Tibial nerve (tissue), 4 donors: ENCODE measurements around the gene SPRN. TPM values are rescaled to one million over a fixed set of nuclear protein-coding genes. Genes with fewer than 3 reads are reported as not detected.

Experiments
- DNase-seq, 2 donors: peaks; one replicate each; pipeline ENCODE4 v3.0.0-alpha.2; 2019; ENCODE audit warnings: low spot score in 2 of 2
- H3K27ac ChIP-seq, 4 donors: fragments of 200-600 bp; sonication (generic) in 3 of 4; one replicate each; pipeline ENCODE4 v1.5.1; 2017 to 2019; ENCODE audit warnings: mild to moderate bottlenecking in 1 of 4
- H3K27me3 ChIP-seq, 2 donors: fragments of 200-600 bp; sonication (generic) in 1 of 2; one replicate each; pipeline versions ENCODE4 v1.5.1 to v1.6.0; 2017 to 2019
- H3K36me3 ChIP-seq, 3 donors: fragments of 200-600 bp; sonication (generic); one replicate each; pipeline ENCODE4 v1.5.1; 2018 to 2019
- H3K4me1 ChIP-seq, 4 donors: fragments of 200-600 bp; sonication (generic) in 3 of 4; one replicate each; pipeline ENCODE4 v1.5.1; 2017 to 2019
- H3K4me3 ChIP-seq, 4 donors: fragments of 200-600 bp; sonication (generic) in 3 of 4; one replicate each; pipeline ENCODE4 v1.5.1; 2017 to 2019; ENCODE audit warnings: mild to moderate bottlenecking in 1 of 4, moderate library complexity in 1 of 4
- H3K9me3 ChIP-seq, 4 donors: fragments of 200-600 bp; sonication (generic) in 3 of 4; one replicate each; pipeline ENCODE4 v1.5.1; 2017 to 2019
- CTCF ChIP-seq, 5 experiments: fragments of 200-600 bp in 3 of 5; fragments of 450-650 bp in 2 of 5; sonication (generic) in 3 of 5; IDR thresholded peaks; one replicate each; pipeline ENCODE4 v1.5.1; 2016 to 2019; ENCODE audit warnings: antibody characterized with exemption in 5 of 5, mild to moderate bottlenecking in 3 of 5, moderate library complexity in 2 of 5
- EP300 ChIP-seq, 2 donors: sonication (generic); formaldehyde crosslinking; IDR thresholded peaks; one replicate each; pipeline ENCODE4 v1.6.1; 2017; ENCODE audit warnings: antibody characterized with exemption in 2 of 2, mild to moderate bottlenecking in 1 of 2
- POLR2A ChIP-seq, 2 donors: fragments of 450-650 bp; IDR thresholded peaks; one replicate each; pipeline ENCODE4 v1.6.1; 2017; ENCODE audit warnings: antibody characterized with exemption in 2 of 2, mild to moderate bottlenecking in 2 of 2, moderate library complexity in 2 of 2
- WGBS, 2 donors: methylation state at CpG; one replicate each; pipeline ENCODE4 v1.1.5; 2018; 5-methylcytosine and 5-hydroxymethylcytosine counted together
- total RNA-seq, 4 donors: library from RNA; depleted of rRNA; stranded (reverse); fragments of >200 nt; gene quantifications; one replicate each; pipeline ENCODE4 v1.1.0, GENCODE V29; 2016

SPRN gene
- total RNA-seq, 4 donors from 2014 or later, result not detected

GRCh38 chr10:133462512-133463305, 38.3 kb upstream of the SPRN start:
- no peak for DNase-seq

DNA sequence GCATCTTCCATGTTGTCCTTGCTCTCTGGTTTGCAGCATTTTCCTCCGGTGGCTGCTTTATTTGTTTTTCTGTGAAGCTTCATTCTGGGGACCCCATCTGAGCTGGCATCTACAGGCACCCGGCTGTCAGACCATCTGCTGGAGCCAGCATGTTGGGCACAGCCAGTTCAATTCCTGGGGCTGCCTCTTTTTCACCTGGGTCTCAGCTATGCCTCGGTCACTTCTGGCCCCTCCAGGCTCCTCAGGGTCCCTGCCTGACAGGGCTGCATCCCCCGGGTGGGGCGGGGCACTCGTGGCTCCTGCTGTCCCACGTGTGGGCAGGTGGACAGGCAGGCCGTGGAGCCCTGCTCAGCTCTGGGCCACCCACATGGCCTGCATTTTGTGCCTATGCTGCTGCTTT, 37.4 kb upstream of the SPRN start:
- WGBS, 2 donors, result 64 to 79% methylated on average over 7 to 8 of the region's 8 CpGs
- Histone ChIP-seq H3K4me1 (no peaks in the 10 kb centered on the region), H3K9me3 (peaks cover 0 to 16% (median 0%) of the 10 kb centered on the region in 4 donors), H3K27ac (no peak overlapping the region), H3K36me3 (peaks cover 0 to 85% (median 0%) of the 10 kb centered on the region in 3 donors), H3K27me3 (no peaks in the 10 kb centered on the region), H3K4me3 (no peak overlapping the region)
- no peak for DNase-seq
- TF ChIP-seq CTCF (IDR thresholded peaks at IDR 0.05) (no peak), EP300 (IDR thresholded peaks at IDR 0.05) (no peak), POLR2A (IDR thresholded peaks at IDR 0.05) (no peak)

More at GRCh38 chr10:133462512-133463305, 38.3 kb upstream of the SPRN start:
- no peaks in the 10 kb centered on the region for H3K27me3 ChIP-seq
- no peak overlapping the region for H3K27ac ChIP-seq
- H3K36me3 ChIP-seq, result peaks cover 0 to 85% (median 0%) of the 10 kb centered on the region in 3 donors
- no peaks in the 10 kb centered on the region for H3K4me1 ChIP-seq
- WGBS, 2 donors, result 86% methylated on average over 9 of the region's 10 CpGs
- TF ChIP-seq CTCF (IDR thresholded peaks at IDR 0.05), result no peak
- TF ChIP-seq EP300 (IDR thresholded peaks at IDR 0.05), result no peak
- no peak for TF ChIP-seq POLR2A (IDR thresholded peaks at IDR 0.05)
- no peak overlapping the region for H3K4me3 ChIP-seq
- peaks cover 0 to 21% (median 0%) of the 10 kb centered on the region in 4 donors for H3K9me3 ChIP-seq

DNA sequence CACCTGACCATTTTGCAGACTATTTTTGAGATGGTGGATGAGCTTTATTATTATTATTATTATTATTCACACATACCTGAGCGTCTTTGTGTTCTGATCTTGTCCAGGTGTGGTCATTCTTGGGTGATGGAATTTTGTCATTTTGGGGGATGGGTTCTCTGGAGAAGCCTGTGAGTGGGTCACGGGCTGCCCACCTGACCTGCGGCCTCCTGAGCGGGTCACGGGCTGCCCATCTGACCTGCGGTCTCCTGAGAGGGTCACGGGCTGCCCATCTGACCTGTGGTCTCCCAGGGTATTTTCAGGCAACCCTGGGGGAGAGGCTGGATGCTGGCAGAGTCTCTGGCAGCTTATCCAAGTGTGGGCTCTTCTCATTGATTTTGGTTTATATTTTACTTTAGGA, 36.6 kb upstream of the SPRN start:
- Histone ChIP-seq H3K36me3 (peaks cover 0 to 86% (median 0%) of the 10 kb centered on the region in 3 donors), H3K9me3 (peaks cover 0 to 16% (median 0%) of the 10 kb centered on the region in 4 donors), H3K4me3 (no peak overlapping the region), H3K27me3 (no peaks in the 10 kb centered on the region), H3K4me1 (no peaks in the 10 kb centered on the region), H3K27ac (no peak overlapping the region)
- TF ChIP-seq CTCF (IDR thresholded peaks at IDR 0.05), result no peak
- WGBS, 2 donors, result 86 to 90% methylated on average over 7 of the region's 7 CpGs
- no peak for DNase-seq

DNA sequence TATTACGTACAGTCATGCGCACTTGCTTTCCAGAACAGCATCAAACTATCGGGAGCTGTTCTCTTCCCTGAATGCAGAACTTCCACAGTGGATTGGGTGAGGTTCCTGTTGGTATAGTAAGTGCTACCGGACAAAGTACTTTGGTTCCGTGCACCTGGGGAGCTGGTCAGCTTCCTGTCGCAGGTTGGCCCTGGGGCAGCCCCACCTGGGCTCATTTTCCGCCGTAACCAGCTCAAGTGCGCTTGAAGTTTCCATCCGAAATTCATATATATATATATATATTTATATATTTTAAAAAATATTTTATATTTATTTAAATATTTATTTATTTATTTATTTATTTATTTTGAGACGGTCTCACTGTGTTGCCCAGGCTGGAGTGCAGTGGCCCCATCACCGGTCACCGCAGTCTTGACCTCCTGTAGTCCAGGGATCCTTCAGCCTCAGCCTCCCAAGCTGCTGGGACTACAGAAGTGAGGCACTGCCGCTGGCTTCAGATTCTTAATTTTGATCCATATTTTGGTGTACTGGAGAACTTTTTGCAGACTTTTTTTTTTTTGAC, 35.9 kb upstream of the SPRN start:
- H3K27me3 ChIP-seq, result no peaks in the 10 kb centered on the region
- no peaks in the 10 kb centered on the region for H3K4me1 ChIP-seq
- peaks cover 0 to 86% (median 0%) of the 10 kb centered on the region in 3 donors for H3K36me3 ChIP-seq
- no peak for DNase-seq
- H3K9me3 ChIP-seq, result peaks cover 0 to 16% (median 0%) of the 10 kb centered on the region in 4 donors
- TF ChIP-seq CTCF (IDR thresholded peaks at IDR 0.05) (no peak), EP300 (IDR thresholded peaks at IDR 0.05) (no peak), POLR2A (IDR thresholded peaks at IDR 0.05) (no peak)
- no peak overlapping the region for H3K27ac ChIP-seq
- no peak overlapping the region for H3K4me3 ChIP-seq
- WGBS, 2 donors, result 93% methylated on average over 14 of the region's 14 CpGs
